Measurements from ENCODE around the gene ZMYND19.

The ZMYND19 gene

GRCh38 chr9:137621131-137621757, 30.9 kb upstream of the ZMYND19 start:
- in situ Hi-C loops (cut with HindIII; ENCODE audit: low pct_unique_long_range_greater_than_20kb, low sequenced_read_pairs): no loop called here
- no peak for TF ChIP-seq JUND (IDR thresholded peaks at IDR 0.05; ENCODE audit: low read depth)
- peak in 1 of 2 experiments; percentile 46 for DNase-seq (ENCODE audit: low read depth in 1 of 2, low spot score in 1 of 2)

GRCh38 chr9:137620581-137620980, 30.3 kb upstream of the ZMYND19 start:
- no peak for TF ChIP-seq JUND (IDR thresholded peaks at IDR 0.05; ENCODE audit: low read depth)
- no peak for DNase-seq (ENCODE audit: low read depth in 1 of 2, low spot score in 1 of 2)
- in situ Hi-C loops (cut with HindIII; ENCODE audit: low pct_unique_long_range_greater_than_20kb, low sequenced_read_pairs): no loop called here

GRCh38 chr9:137620048-137620405, 29.7 kb upstream of the ZMYND19 start:
- in situ Hi-C loops (cut with HindIII; ENCODE audit: low pct_unique_long_range_greater_than_20kb, low sequenced_read_pairs): no loop called here

GRCh38 chr9:137619240-137620047, 29.1 kb upstream of the ZMYND19 start:
- in situ Hi-C loops (cut with HindIII; ENCODE audit: low pct_unique_long_range_greater_than_20kb, low sequenced_read_pairs): no loop called here
- TF ChIP-seq JUND (IDR thresholded peaks at IDR 0.05; ENCODE audit: low read depth): no peak
- peak in 1 of 2 experiments; percentile 66 for DNase-seq (ENCODE audit: low read depth in 1 of 2, low spot score in 1 of 2)

More at GRCh38 chr9:137620048-137620405, 29.7 kb upstream of the ZMYND19 start:
- TF ChIP-seq JUND (IDR thresholded peaks at IDR 0.05; ENCODE audit: low read depth): no peak
- no peak for DNase-seq (ENCODE audit: low read depth in 1 of 2, low spot score in 1 of 2)

- peak; percentile 82 for TF ChIP-seq JUND (IDR thresholded peaks at IDR 0.05; ENCODE audit: low read depth)
- in situ Hi-C loops (cut with HindIII; ENCODE audit: low pct_unique_long_range_greater_than_20kb, low sequenced_read_pairs): no loop called here
- DNase-seq (ENCODE audit: low read depth in 1 of 2, low spot score in 1 of 2): peak; percentile 91 to 93
These were observed 28.1 kb upstream of the ZMYND19 start, which contains the start of gene EHMT1 for GRCh38 chr9:137618105-137619067. Gene EHMT1, plus strand, starts transcription at chr9:137619005. Its CDS starts 24 bp downstream, at chr9:137619029.

GRCh38 chr9:137615387-137615871, 25.1 kb upstream of the ZMYND19 start:
- in situ Hi-C loops (cut with HindIII; ENCODE audit: low pct_unique_long_range_greater_than_20kb, low sequenced_read_pairs): no loop called here
- no peak for DNase-seq (ENCODE audit: low read depth in 1 of 2, low spot score in 1 of 2)
- TF ChIP-seq JUND (IDR thresholded peaks at IDR 0.05; ENCODE audit: low read depth): no peak

- TF ChIP-seq JUND (IDR thresholded peaks at IDR 0.05; ENCODE audit: low read depth): no peak
- peak; percentile 66 to 80 for DNase-seq (ENCODE audit: low read depth in 1 of 2, low spot score in 1 of 2)
- in situ Hi-C loops (cut with HindIII; ENCODE audit: low pct_unique_long_range_greater_than_20kb, low sequenced_read_pairs): no loop called here
These were observed 24.5 kb upstream of the ZMYND19 start for GRCh38 chr9:137614631-137615386.

- TF ChIP-seq JUND (IDR thresholded peaks at IDR 0.05; ENCODE audit: low read depth): no peak
- DNase-seq (ENCODE audit: low read depth in 1 of 2, low spot score in 1 of 2): peak in 1 of 2 experiments; percentile 40
- in situ Hi-C loops (cut with HindIII; ENCODE audit: low pct_unique_long_range_greater_than_20kb, low sequenced_read_pairs): no loop called here
These were observed 23.6 kb upstream of the ZMYND19 start for GRCh38 chr9:137613738-137614523.

- in situ Hi-C loops (cut with HindIII; ENCODE audit: low pct_unique_long_range_greater_than_20kb, low sequenced_read_pairs): no loop called here
- no peak for TF ChIP-seq JUND (IDR thresholded peaks at IDR 0.05; ENCODE audit: low read depth)
- DNase-seq (ENCODE audit: low read depth in 1 of 2, low spot score in 1 of 2): no peak
These were observed 22.9 kb upstream of the ZMYND19 start for GRCh38 chr9:137613259-137613658.

GRCh38 chr9:137612741-137613142, 22.4 kb upstream of the ZMYND19 start:
- TF ChIP-seq JUND (IDR thresholded peaks at IDR 0.05; ENCODE audit: low read depth): no peak
- peak in 1 of 2 experiments; percentile 52 for DNase-seq (ENCODE audit: low read depth in 1 of 2, low spot score in 1 of 2)
- in situ Hi-C loops (cut with HindIII; ENCODE audit: low pct_unique_long_range_greater_than_20kb, low sequenced_read_pairs): no loop called here
